Gastrocnemius medialis (tissue), 4 donors: ENCODE measurements around the gene ADGRF5. TPM values are rescaled to one million over a fixed set of nuclear protein-coding genes. Genes with fewer than 3 reads are reported as not detected.

Source experiments
- ATAC-seq, 2 donors: fragments of 150-250 bp; one replicate each; pipeline ENCODE4 v1.9.1; 2016
- DNase-seq, 2 donors: peaks; one replicate each; pipeline ENCODE4 v3.0.0-alpha.2; 2019
- H3K27ac ChIP-seq, 4 donors: fragments of 200-600 bp; sonication (generic); 1 replicate in 1 of 4; 2 replicates in 3 of 4; pipeline ENCODE4 v1.5.1; 2016 to 2018; ENCODE audit warnings: mild to moderate bottlenecking in 2 of 4, moderate library complexity in 1 of 4
- H3K27me3 ChIP-seq, 3 donors: fragments of 200-600 bp; sonication (generic) in 2 of 3; 1 replicate in 1 of 3; 2 replicates in 2 of 3; pipeline versions ENCODE4 v1.5.1 to v1.6.0; 2016 to 2019; ENCODE audit warnings: mild to moderate bottlenecking in 1 of 3, moderate library complexity in 1 of 3
- H3K36me3 ChIP-seq, 2 donors: fragments of 200-600 bp; sonication (generic) in 1 of 2; one replicate each; pipeline ENCODE4 v1.5.1; 2017 to 2018
- H3K4me1 ChIP-seq, 2 donors: fragments of 200-600 bp; sonication (generic) in 1 of 2; one replicate each; pipeline ENCODE4 v1.5.1; 2016 to 2017; ENCODE audit warnings: mild to moderate bottlenecking in 2 of 2
- H3K4me3 ChIP-seq, 4 donors: fragments of 200-600 bp; sonication (generic) in 3 of 4; 1 replicate in 1 of 4; 2 replicates in 3 of 4; pipeline ENCODE4 v1.5.1; 2016 to 2019; ENCODE audit warnings: mild to moderate bottlenecking in 2 of 4
- H3K9me3 ChIP-seq, 3 donors: fragments of 200-600 bp; sonication (generic) in 2 of 3; 1 replicate in 1 of 3; 2 replicates in 2 of 3; pipeline ENCODE4 v1.5.1; 2016 to 2019
- POLR2A ChIP-seq, 2 donors: fragments of 450-650 bp; IDR thresholded peaks; one replicate each; pipeline ENCODE4 v1.6.1; 2017; ENCODE audit warnings: antibody characterized with exemption in 2 of 2, mild to moderate bottlenecking in 2 of 2, moderate library complexity in 2 of 2
- in situ Hi-C, 4 donors: fragments of 200-750 bp; cut with MboI; loops; one replicate each; pipeline versions ENCODE4 v1.15.0 to v1.8.0; 2017; ENCODE audit warnings: low sequenced_read_pairs in 4 of 4
- intact Hi-C: fragments of 100-400 bp; cut with DNase I; formaldehyde crosslinking; loops from one replicate; pipeline ENCODE4 v1.15.1; 2023; ENCODE audit warnings: low total_unique reads
- total RNA-seq, 4 donors: library from RNA; depleted of rRNA; stranded (reverse); fragments of >200 nt; gene quantifications; one replicate each; pipeline versions ENCODE4 v1.1.0 to v1.2.3, GENCODE V29; 2016
- TF ChIP-seq, protein P1 (sequence below), 5 experiments: fragments of 450-650 bp in 3 of 5; fragments of 200-600 bp in 2 of 5; sonication (generic) in 2 of 5; IDR thresholded peaks in 4 of 5; conservative IDR thresholded peaks in 1 of 5; 1 replicate in 4 of 5; 2 replicates in 1 of 5; pipeline ENCODE4 v1.5.1; 2016 to 2019; ENCODE audit warnings: antibody characterized with exemption in 5 of 5, mild to moderate bottlenecking in 3 of 5, moderate library complexity in 3 of 5

ADGRF5 gene
- total RNA-seq, 4 donors from 2014 or later, result 27.6 to 49.2 (median 41.0) TPM

DNA sequence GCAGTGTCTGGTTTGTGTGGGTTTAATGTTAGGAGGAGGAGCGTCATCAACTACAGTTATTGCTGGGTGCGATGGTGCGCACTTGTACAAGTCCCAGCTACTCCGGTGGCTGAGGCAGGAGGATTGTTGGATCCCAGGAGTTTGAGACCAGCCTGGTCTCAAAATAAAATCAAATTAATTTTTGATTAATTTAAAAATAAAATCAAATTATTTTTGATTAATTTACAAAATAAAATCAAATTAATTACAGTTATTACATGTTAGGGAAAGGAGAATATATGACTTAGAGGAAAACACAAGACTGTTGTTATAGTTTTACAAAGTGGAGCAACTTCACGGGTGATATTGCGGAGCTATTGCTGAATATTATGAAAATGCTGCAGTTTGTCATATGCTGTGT lies 34.7 kb upstream of the ADGRF5 start:
- Histone ChIP-seq H3K27me3 (no peaks in the 10 kb centered on the region), H3K4me1 (no peaks in the 10 kb centered on the region), H3K27ac (no peak overlapping the region), H3K9me3 (no peaks in the 10 kb centered on the region), H3K4me3 (no peak overlapping the region), H3K36me3 (no peaks in the 10 kb centered on the region)
- in situ Hi-C loops (no loop called here), intact Hi-C loops (no loop called here)
- ATAC-seq (no peak), DNase-seq (no peak)
- TF ChIP-seq, protein P1, sequence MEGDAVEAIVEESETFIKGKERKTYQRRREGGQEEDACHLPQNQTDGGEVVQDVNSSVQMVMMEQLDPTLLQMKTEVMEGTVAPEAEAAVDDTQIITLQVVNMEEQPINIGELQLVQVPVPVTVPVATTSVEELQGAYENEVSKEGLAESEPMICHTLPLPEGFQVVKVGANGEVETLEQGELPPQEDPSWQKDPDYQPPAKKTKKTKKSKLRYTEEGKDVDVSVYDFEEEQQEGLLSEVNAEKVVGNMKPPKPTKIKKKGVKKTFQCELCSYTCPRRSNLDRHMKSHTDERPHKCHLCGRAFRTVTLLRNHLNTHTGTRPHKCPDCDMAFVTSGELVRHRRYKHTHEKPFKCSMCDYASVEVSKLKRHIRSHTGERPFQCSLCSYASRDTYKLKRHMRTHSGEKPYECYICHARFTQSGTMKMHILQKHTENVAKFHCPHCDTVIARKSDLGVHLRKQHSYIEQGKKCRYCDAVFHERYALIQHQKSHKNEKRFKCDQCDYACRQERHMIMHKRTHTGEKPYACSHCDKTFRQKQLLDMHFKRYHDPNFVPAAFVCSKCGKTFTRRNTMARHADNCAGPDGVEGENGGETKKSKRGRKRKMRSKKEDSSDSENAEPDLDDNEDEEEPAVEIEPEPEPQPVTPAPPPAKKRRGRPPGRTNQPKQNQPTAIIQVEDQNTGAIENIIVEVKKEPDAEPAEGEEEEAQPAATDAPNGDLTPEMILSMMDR (IDR thresholded peaks at IDR 0.05 in 4 of 5, conservative IDR thresholded peaks at IDR 0.05 in 1 of 5), result no peak

DNA sequence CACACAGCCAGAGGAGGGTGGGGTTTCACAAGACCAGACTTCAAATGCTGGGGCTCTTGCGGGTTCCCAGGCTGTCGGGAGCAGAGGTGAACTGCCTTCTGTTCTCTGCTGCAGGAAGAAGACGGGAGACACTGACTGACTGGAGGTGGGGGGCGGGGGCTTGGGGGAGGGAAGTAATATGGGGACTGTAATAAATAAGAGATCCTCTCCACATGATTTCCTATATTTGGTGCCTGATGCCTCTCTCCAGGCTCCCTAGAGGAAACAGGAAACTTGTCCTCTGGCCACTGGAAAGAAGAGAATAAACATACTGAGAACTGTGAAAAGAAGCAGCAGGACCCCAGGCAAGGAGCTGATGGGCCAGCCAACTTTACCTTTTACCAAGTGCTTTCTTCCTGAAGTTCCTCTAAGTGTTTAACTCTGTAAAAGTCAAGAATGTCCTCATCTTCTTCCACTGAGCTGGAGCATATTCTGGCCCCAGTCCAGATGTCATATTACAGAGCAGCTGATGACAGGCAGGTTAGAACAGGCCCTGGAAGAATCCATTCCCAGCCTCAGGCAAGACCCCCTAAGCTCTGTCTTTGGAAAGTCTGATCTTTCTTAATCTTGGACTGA lies 33.2 kb upstream of the ADGRF5 start:
- Histone ChIP-seq H3K36me3 (no peaks in the 10 kb centered on the region), H3K9me3 (no peaks in the 10 kb centered on the region), H3K4me1 (no peaks in the 10 kb centered on the region), H3K27me3 (no peaks in the 10 kb centered on the region), H3K27ac (peak overlapping the region; percentile 47 to 60 (median 55)), H3K4me3 (peak overlapping the region; percentile 24 to 45 (median 41))
- no peak for DNase-seq
- in situ Hi-C loops (no loop called here), intact Hi-C loops (no loop called here)
- ATAC-seq, result peak in 1 of 2 donors; percentile 13
- no peak for TF ChIP-seq POLR2A (IDR thresholded peaks at IDR 0.05)
- TF ChIP-seq, protein P1 (IDR thresholded peaks at IDR 0.05 in 4 of 5, conservative IDR thresholded peaks at IDR 0.05 in 1 of 5), result no peak

DNA sequence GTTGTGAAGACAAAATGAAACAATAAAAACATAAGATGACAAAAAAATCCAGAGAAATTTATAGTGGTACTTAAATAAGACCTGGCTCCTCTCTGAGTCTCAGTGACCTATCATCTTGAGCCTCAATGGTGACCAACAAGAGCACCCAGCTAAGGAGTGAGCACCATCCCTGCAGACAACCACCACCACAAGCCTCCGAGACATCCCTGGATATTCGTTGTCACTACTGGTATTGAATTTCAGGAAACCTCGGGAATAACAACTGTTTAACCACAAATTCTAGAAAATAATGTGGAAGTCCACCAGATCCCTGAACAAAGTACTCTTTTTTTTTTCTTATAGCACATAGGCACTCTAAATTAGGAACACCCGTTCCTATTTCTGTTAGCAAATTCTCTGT lies 32.2 kb upstream of the ADGRF5 start:
- Histone ChIP-seq H3K27me3 (no peaks in the 10 kb centered on the region), H3K4me1 (peaks cover 4 to 8% of the 10 kb centered on the region in 2 donors), H3K27ac (peak overlapping the region; percentile 47 to 60 (median 55)), H3K36me3 (no peaks in the 10 kb centered on the region), H3K4me3 (peak overlapping the region; percentile 24 to 45 (median 41)), H3K9me3 (no peaks in the 10 kb centered on the region)
- intact Hi-C loops (no loop called here), in situ Hi-C loops (no loop called here)
- ATAC-seq, result no peak
- no peak for DNase-seq
- TF ChIP-seq, protein P1 (IDR thresholded peaks at IDR 0.05 in 4 of 5, conservative IDR thresholded peaks at IDR 0.05 in 1 of 5), result no peak
- no peak for TF ChIP-seq POLR2A (IDR thresholded peaks at IDR 0.05)

DNA sequence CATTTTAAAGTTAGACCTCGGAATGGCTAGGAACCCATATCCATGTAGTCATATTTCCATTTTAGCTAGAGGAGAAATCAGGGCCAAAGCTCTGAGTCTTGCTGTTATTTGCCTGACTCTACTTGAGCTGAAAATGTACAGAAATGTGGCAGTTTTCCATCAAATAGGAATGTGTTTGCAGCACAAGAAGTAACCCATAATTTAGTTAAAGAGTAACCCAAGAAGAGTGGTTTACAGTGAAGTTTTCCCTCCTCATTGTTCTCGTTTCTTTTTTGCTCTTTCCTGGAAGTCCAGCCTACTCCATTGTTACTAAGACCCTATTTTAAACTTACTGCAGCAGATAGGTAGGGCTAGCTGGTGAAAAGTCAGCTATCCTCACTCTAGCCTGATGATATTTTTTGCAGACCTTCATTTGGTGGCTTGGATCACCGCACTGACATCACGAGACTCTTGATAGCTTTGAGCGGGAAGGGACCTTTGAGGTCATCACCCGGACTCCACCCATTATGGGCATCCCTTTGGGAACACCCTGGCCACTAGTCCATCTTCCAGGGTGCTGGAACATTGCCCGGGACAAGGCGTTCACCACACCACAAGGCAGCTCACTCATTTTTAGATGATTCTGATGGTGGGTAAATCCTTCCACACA lies 28.0 kb upstream of the ADGRF5 start:
- Histone ChIP-seq H3K9me3 (no peaks in the 10 kb centered on the region), H3K4me3 (no peak overlapping the region), H3K36me3 (no peaks in the 10 kb centered on the region), H3K4me1 (peaks cover 4 to 11% of the 10 kb centered on the region in 2 donors), H3K27me3 (no peaks in the 10 kb centered on the region), H3K27ac (peak overlapping the region; percentile 67 to 81 (median 76))
- intact Hi-C loops, result no loop called here
- peak; percentile 43 to 53 for DNase-seq
- peak; percentile 80 to 82 for ATAC-seq
- in situ Hi-C loops, result no loop called here
- TF ChIP-seq, protein P1 (IDR thresholded peaks at IDR 0.05 in 4 of 5, conservative IDR thresholded peaks at IDR 0.05 in 1 of 5), result no peak
- peak in 1 of 2 donors; percentile 24 for TF ChIP-seq POLR2A (IDR thresholded peaks at IDR 0.05)
